HG03095 (cell line): ENCODE measurements around the gene TLR10.
"Not testable (repeated sequence)": the region's sequence is repeated elsewhere in the genome, so short reads cannot be mapped to it uniquely, and the experiment has no call there.

Experiments
- ATAC-seq: cut with Tn5 transposase; IDR thresholded peaks from one replicate; pipeline ENCODE4 v1.9.1; 2021; ENCODE audit warnings: moderate library complexity; ENCODE audit not compliant: unreplicated experiment

TLR10 gene

DNA sequence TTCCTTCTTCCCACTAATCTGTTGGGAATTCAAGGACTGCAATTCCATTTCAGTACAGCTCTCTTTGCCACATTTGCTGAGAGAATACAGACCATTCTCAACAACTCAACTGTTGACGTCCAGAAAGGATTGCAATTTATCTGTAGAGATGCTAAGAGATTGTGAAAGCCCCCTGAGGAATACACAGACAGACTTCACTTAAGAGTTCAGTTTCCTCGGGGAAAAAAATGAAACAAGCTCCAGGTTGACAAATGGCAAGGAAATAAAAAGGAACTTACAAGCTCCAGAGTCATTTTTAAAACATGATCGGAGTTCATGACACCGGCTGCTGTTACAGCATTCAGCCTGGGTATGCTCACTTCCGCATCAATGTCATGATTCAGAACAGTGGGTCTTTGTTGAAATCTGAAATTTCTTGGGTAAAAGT lies 13.8 kb downstream of the TLR10 start:
- ATAC-seq, result no peak

DNA sequence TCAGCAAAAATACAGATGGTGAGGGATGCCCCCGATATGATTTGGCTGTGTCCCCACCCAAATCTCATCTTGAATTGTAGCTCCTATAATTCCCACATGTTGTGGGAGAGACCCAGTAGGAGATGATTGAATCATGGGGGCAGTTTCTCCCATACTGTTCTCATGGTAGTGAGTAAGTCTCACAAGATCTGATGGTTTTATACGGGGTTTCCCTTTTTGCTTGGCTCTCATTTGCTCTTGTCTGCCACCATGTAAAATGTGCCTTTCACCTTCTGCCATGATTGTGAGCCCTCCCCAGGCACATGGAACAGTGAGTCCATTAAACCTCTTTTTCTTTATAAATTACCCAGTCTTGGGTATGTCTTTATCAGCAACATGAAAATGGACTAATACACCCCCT lies 15.8 kb downstream of the TLR10 start:
- ATAC-seq, result not testable (repeated sequence)

DNA sequence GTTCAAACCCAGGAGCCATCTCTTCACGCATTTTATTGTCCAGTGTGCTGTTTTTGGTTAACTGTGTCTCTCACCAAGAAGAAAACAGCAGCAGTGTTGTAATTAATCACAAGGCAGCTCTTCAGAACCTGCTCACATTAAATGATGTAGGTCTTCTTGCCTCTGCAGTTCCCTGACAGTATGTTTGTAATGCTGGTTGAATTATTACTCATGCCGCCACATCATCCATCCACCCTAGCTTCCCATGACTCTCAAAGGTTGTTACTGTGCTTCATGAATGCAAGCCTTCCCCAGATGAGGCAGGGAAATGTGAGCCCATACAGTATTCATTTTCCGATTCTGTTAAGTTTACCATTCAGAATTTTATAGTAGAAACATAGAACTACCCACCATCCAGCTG lies 17.4 kb downstream of the TLR10 start:
- no peak for ATAC-seq

- no peak for ATAC-seq
Observed at GRCh38 chr4:38764277-38764676, 18.5 kb downstream of the TLR10 start.

DNA sequence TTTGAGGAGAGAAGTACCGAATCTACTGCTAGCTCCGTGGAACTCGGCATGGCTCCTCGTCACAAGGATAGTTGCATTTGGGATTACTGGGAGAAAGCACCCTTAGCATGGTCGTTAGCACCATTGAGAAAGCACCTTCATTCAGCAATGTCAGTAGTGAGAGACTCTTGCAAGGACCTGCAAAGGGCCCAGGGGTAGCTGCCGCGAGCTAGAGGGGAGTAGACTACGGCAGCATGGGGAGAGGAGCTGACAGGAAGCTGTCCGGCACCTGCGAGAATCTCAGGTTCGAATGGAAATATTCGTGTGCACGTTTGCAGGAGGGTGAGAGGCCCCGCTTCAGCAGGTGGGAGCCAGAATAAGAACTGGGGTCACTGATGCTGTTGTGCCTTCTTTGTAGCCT lies 20.2 kb downstream of the TLR10 start:
- peak; percentile 35 for ATAC-seq

- ATAC-seq, result no peak
Observed at GRCh38 chr4:38759790-38760122, 23.0 kb downstream of the TLR10 start.

DNA sequence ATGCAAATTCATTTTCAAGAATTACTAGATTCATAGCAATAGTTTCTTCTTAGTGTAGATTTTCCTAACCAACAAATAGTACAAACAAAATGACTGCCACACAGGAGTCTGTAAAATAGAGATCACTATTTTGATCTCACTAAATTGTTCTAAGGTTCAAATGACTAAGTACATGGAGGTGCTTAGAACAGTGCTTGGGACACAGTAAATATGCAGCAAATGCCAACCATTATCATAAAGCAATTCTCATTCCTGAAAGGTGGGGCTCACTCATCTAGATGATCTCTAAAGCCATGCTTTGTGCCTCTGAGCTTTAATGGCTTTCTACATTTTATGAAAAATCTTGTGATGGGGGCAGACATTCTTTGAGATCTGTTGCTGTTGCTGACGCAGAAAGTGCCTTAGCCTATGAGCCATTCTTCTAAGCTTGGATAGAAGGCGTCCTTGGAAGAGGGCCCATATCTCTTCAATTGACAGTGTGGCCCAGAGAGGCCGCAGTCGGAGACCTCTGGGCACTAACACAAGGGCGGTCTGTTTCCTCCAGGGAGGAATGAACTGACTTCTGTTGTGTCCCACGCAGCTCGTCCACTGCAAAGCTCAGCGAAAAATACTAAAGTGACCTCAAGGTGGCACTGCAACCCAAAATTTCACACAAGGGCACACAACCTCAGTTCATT lies 23.5 kb downstream of the TLR10 start:
- ATAC-seq, result no peak

DNA sequence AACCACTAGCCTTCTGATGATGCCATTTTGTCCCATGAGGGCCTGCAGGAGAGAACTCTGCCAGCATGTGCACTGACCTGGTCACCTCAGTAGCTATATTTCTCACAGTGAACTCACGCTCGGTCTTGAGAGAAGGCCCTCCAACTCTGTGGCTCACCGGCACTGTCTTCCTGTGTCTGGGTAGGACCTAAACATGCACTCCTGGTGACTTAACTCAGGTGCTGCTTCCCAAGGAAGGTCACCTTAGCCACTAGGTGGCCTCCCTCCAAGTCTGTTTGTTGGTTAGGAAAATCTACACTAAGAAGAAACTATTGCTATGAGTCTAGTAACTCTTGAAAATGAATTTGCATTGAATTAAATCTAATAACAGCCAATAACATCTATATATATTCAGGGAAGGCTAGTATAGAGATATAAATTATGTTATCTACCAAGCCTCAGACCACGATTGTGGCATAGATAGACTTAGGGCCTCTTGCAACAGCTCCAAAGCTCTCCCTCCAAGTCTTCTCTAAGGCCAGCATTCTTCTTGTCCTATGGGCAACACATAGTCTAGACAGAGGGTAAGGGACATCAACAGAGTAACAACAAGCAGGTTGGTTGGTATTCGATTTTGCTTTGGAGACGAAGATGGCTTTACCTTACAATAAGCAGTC lies 24.7 kb downstream of the TLR10 start:
- ATAC-seq, result no peak

DNA sequence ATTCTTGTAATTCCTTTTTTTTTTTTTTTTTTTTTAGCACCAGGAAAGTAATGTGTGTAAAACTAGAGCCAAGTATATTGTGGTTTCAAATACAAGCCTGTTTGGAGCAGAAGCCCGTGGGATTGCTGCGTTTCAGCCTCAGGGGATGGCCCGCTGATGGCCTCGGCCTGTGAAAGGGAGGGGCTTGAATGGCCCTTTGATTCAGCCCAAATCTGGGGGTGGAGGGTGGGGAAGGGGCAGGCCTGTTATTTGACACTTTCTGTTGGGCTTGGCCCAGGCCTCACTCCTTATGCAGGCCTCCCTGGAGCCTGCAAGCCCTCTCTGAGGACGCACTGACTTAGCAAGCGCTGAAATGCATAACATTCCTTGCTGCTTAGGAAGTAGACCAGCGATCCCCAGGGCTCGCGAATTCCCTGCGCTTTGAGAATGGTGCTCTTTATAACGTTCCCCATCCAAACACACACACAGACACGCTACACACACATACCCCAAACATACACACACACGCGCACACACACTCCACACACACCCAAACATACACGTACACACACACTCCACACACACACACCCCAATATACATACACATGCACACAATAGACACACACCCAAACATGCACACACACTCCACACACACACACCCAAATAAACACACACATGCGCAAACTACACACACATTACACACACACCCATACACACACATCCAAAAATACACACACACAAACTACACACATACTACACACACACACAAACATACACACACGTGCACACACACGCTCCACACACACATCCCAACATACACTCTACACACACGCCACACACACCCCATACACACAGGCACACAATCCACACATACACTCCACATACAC lies 29.6 kb downstream of the TLR10 start:
- no peak for ATAC-seq

GRCh38 chr4:38752372-38752940 lies 30.3 kb downstream of the TLR10 start:
- peak; percentile 98 for ATAC-seq

DNA sequence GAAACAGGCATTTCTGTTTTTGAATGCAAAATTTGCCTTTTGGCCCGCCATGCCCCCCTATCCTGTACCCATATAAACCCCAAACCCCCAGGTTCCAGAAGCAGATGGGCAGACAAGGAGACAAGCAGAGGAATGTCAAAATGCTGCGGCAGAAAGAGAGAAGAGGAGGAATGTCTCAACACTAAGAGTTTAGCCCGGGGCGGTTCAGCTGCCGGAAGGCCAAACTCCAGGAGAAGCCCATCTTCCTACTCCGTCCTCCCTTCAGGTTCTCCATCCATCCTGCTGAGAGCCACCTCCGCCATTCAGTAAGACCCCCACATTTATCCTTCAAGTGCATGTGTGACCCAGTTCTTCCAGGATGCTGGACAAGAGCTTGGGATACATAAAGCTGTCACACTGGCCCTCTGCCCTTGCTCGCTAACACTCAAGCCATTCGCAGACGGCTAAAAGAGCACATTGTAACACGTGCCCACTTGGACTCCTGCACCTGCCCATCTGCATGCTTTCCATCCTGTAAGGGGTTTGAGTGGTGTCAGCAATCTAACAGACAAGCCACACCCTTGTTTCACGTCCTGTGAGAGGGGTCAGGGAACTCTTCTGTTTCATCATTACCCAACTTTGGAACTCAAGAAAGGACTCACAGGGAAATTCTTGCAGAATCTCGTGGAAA lies 31.3 kb downstream of the TLR10 start:
- no peak for ATAC-seq

GRCh38 chr4:38749336-38749735 lies 33.5 kb downstream of the TLR10 start:
- no peak for ATAC-seq

GRCh38 chr4:38747629-38748028 lies 35.2 kb downstream of the TLR10 start:
- ATAC-seq, result no peak

DNA sequence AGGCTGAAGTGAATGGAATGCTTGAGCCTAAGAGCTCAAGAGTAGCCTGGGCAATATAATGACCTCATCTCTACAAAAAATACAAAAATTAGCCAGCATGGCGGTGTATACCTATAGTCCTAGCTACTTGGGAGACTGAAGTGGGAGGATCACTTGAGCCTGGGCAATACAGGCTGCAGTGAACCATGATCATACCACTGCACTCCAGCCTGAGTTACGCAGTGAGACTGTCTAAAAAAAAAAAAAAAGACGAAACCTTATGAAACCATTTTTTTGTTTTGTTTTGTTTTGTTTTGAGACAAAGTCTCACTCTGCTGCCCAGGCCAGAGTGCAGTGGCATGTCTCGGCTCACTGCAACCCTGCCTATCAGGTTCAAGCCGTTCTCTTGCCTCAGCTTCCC lies 36.9 kb downstream of the TLR10 start:
- ATAC-seq, result no peak

DNA sequence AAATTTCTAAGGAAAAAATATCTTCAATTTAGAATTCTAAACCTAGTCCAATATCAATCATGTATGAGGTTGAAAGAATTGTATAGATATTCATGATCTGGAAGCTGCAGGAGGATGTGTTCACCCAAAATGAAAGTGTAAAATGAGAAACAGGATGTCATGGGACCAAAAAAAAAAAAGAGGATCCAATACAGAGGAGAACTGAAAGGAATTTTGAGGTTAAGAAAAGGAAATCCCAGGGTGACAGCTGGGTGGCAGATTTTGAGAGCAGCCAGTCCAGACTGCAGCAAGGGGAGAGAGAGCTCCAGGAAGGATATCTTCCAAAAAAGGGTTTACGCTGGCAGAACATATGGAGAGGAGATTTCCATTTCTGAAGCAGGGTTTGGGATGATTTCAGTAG lies 38.9 kb downstream of the TLR10 start:
- ATAC-seq, result no peak

- no peak for ATAC-seq
Observed at GRCh38 chr4:38740303-38740702, 42.5 kb downstream of the TLR10 start.

GRCh38 chr4:38738940-38739803 lies 43.6 kb downstream of the TLR10 start:
- ATAC-seq, result no peak

DNA sequence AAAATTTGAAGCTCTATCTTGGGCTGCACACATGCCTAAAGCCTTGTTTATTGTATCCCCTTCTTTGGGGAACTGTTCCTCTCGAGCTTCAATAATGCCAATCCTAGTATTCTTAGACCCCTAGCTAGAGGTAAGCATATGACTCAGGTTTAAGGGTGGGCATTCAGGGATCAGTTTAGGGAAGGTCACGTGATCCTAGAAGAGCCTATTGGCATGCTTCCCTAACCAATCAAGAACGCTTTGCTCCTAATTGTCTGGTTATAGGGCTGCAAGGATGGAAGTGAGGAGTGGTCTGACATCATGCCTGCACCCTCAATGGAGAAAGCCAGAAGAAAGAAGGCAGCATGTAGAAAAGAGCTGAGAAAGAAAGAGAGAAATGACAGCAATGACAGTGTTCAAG lies 46.9 kb downstream of the TLR10 start:
- ATAC-seq, result no peak

DNA sequence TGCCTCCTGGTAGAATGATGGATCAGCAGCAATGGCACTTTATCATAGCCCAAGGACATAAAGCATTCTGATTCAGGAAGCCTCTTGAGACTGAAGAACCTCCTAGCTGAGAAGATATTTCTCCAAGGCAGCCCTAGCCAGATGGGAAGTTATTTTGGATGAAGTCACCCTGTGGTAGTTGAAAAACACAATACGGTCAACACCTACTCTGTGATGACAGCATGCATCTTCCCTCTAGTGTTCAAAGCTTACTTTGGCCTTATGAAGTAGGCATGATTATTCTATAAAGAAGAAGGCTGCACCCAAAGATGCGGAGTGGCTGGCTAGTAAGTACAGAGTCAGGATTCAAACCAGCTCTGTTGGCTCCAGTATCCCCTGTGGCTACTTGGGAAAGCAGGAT lies 47.9 kb downstream of the TLR10 start:
- ATAC-seq, result no peak

DNA sequence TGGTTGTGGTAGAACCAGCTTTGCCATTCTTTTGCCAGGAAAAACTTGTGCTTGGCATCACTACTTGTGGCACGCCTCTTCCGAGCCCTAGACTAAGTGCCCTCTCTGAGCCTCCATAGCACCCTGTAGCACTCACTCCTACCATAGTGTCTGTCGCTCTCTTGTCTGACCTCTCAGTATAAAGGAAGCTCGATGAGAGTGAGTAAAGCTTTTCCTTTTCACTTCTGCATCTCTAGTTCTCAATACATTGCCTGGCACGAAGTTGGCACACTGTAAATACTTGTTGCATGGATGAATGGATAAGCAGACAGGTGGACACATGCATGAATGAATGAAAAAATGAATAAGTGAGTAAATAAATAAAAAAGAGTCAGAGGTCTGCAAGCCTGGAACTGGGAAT lies 48.3 kb downstream of the TLR10 start:
- ATAC-seq, result no peak
